ENCODE data around the gene PTPN12. TPM values are rescaled to one million over a fixed set of nuclear protein-coding genes. Genes with fewer than 3 reads are reported as not detected.
"Not testable (repeated sequence)": the region's sequence is repeated elsewhere in the genome, so short reads cannot be mapped to it uniquely, and the experiment has no call there.

The PTPN12 gene
- total RNA-seq, 1 experiment from 2014 or later, result 27.2 TPM

DNA sequence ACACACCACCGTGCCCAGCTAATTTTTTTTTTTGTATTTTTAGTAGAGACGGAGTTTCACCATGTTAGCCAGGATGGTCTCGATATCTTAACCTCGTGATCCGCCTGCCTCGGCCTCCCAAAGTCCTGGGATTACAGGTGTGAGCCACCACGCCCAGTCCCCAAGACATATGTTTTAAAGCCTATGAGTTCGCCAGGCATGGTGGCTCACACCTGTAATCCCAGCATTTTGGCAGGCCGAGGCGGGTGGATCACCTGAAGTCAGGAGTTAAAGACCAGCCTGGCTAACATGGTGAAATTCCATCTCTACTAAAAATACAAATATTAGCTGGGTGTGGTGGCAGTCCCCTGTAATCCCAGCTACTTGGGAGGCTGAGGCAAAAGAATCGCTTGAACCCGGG is 115.7 kb downstream of the PTPN12 start:
- in situ Hi-C loops (cut with HindIII; ENCODE audit: low sequenced_read_pairs); DNase-seq (ENCODE audit: low spot score): not testable (repeated sequence)

DNA sequence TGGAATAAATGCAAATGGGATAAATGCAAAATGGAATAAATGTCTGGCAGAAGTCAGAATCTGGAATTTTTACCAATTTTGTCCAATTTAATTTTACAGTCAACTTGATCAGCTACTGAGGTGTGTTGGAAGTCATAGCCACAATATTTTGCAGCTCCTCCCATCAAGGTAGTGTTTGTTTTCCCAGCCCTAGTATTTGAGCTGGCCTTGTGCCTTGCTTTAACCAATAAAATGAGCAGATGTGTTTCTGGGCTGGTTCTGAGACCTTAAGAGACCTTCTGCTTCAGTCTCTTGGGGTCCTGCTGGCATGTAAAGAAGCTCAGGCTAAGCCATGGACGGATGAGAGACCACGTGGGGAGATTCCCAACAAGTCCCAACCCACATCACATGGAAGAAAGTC is 116.5 kb downstream of the PTPN12 start:
- in situ Hi-C loops (cut with HindIII; ENCODE audit: low sequenced_read_pairs), result no loop called here
- DNase-seq (ENCODE audit: low spot score), result no peak

DNA sequence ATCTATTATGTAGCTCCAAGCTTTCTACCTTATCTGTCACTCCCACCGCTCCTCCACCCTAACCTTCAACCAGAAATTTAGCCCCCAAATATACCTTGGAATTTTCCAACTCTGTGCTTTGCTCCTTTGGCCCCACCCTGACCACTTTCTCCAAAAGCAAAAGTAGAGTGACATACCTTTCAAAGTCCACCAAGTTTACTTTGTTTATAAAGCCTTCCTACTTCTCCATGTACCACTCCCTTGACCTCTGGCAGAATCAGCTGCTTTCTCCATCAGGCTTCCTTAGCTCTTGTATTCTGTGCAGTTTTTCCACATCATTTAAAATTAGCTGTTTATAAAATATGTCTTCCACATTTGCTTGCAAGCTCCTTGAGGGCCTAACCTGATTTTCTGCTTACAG is 118.3 kb downstream of the PTPN12 start:
- DNase-seq (ENCODE audit: low spot score), result no peak
- in situ Hi-C loops (cut with HindIII; ENCODE audit: low sequenced_read_pairs), result no loop called here

DNA sequence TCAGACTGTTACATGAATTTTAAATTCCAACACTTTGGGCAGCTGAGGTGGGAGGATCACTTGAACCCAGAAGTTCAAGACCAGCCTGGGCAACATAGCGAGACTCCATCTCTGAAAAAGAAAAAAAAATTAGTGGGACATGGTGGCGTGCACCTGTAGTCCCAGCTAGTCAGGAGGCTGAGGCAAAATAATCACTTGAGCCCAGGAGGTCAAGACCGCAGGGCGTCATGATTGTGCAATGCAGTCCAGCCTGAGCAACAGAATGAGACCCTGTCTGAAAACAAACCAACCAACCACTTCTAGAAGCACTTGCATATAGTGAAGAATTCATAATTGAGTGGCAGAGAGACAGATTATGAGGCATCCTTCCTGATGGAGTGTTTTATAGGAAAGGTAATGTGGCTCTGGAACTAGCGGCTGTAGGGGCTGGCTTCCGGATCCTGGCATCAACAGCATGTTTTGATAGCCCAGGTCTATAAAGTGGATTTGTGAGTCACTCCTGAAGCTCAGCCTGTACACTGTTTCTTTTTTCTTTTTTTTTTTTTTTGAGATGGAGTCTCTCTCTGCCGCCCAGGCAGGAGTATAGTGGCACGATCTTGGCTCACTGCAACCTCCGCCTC is 118.9 kb downstream of the PTPN12 start:
- no peak for DNase-seq (ENCODE audit: low spot score)
- in situ Hi-C loops (cut with HindIII; ENCODE audit: low sequenced_read_pairs), result no loop called here

DNA sequence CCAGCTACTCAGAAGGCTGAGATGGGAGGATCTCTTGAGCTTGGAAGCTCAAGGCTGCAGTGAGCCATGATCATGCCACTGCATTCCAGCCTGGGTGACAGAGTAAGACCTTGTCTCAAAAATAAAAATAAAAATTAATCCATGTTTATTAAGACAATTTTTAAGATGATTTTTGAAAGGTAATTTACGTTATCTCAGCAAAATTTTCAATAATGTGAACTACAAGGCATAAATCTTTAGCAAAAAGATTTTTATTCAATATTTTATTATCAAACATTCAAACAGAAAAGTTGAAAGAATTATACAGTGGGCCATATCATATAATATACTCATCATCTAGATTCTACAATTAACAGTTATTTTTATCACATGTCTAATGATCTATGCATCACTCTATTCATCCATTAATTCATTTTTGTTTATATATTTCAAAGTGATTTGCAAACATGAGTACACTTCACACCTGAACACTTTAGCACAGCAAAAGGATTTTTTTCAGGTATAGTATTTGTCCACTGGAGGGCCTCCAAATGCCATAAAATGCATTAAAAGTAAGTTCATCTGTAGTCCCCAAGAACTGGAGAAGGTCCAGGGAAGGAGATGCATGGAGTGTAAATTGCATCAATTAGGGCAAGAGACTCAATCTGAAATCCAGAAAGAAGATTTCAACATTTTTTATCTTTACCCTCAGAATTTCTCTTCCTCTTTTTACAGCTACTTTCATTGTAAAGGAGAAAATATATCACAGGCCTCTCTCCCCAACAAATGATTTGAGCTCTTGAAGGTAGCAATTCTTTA is 120.5 kb downstream of the PTPN12 start:
- in situ Hi-C loops (cut with HindIII; ENCODE audit: low sequenced_read_pairs), result no loop called here
- peak; percentile 77 for DNase-seq (ENCODE audit: low spot score)

DNA sequence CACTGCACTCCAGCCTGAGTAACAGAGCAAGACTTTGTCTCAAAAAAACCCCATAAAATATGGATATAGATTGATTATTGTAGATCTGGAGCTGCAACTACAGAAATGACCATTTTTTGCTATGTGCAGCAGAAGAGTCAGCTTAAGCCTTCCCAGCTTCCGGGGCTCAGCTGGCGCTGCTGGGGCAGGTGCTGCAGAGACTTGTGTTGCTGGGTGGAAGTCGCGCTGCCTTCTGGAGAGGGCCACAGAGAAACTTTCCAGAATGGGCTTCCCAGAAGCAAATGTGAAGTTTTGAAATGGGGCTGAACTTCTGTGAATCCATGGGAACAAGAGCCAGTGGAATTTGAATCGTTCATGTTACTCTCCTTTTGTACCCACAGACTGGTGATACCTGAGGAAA is 121.8 kb downstream of the PTPN12 start:
- DNase-seq (ENCODE audit: low spot score), result no peak
- in situ Hi-C loops (cut with HindIII; ENCODE audit: low sequenced_read_pairs), result no loop called here

DNA sequence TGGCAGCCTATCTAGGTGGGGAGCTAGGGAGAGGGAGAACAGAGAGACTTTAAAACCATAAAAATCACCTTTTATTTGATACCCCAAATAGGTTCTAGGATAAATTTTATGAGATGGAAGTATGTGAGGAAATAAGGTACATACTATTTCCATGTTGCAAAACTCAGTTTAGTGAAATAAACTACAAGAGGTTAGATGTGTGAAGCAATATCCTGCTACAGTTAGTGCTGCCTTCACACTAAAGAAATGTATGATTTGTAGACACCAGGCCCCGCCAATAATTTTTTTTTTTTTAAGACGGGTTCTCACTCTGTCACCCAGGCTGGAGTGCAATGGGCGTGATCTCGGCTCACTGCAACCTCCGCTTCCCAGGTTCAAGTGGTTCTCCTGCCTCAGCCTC is 124.7 kb downstream of the PTPN12 start:
- in situ Hi-C loops (cut with HindIII; ENCODE audit: low sequenced_read_pairs), result no loop called here
- no peak for DNase-seq (ENCODE audit: low spot score)

DNA sequence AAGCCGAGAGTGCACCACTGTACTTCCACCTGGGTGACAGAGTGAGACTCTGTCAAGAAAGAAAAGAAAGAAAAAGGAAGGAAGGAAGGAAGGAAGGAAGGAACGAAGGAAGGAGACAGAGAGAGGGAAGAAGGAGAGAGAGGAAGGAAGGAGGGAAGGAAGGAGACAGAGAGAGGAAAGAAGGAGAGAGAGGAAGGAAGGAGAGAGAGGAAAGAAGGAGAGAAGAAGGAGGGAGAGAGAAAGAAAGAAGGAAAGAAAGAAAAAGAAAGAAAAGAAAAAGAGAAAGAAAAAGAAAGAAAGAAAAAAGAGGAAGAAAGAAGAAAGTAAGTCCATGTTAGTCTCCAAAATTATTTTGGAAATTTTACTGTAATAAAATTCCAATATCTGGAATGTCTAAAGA is 125.8 kb downstream of the PTPN12 start:
- DNase-seq (ENCODE audit: low spot score), result no peak
- in situ Hi-C loops (cut with HindIII; ENCODE audit: low sequenced_read_pairs), result no loop called here

DNA sequence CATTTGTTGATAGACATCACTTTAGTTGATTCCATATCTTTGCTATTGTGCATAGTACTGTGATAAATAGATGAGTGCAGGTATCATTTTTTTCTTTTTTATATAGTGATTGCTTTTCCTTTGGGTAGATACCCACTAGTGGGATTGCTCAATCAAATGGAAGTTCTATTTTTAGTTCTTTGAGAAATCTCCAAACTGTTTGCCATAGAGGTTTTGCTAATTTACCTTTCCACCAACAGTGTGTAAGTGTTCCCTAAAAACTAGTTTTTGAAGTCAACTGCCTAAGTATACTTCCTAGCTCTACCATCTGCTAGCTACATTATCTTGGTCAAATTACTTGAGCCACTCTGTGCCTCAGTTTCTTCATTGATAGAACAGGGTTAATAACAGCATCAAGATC is 127.6 kb downstream of the PTPN12 start:
- in situ Hi-C loops (cut with HindIII; ENCODE audit: low sequenced_read_pairs), result no loop called here
- DNase-seq (ENCODE audit: low spot score), result no peak

DNA sequence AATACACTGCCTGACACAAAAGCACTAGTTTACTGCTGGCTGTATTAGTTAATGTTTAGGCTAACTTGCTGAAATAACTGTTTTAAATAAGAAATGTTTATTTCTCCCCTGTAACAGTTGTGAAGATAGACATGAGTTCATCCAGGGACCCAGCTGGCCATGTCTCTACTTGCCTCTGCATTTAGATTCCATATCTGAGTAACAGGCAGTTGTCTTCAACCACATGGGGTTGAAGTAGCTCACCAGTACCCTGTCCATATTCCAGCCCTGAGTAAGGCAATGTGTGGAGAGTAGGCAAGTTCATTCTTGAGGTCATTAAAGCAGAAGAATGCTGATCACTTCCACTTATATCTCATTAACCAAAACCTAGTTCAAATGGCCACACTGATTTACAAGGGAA is 128.1 kb downstream of the PTPN12 start:
- no peak for DNase-seq (ENCODE audit: low spot score)
- in situ Hi-C loops (cut with HindIII; ENCODE audit: low sequenced_read_pairs), result no loop called here

DNA sequence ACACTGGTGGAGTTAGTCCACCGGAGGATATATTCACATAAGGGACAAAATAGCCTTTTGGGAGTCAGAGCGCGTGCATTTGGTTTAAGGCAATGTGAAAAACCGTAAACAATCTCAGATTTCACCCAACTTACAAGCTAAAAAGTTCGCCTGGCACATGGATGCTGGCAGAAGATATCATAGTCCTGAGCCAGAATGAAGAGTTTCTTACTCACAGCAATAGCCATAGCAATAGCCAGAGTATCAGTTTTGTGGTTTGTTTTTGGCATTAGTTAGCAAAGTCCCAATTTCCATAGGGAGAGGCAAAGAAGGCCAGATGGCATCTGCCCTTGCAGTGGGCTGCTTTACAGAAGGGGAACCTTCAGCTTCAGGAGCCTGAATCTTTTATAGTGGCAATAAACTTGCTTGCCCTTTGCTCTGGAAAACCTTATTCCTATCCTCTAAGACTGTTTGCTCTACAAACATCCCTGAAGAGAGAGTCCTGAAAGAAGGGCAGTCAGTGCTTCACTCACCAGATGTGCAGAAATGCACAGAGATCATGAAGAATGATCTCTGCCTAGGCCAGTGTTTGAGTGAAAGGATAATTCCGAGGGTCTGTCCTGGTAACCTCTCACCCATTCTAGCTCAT is 130.5 kb downstream of the PTPN12 start:
- DNase-seq (ENCODE audit: low spot score), result no peak
- in situ Hi-C loops (cut with HindIII; ENCODE audit: low sequenced_read_pairs), result no loop called here

DNA sequence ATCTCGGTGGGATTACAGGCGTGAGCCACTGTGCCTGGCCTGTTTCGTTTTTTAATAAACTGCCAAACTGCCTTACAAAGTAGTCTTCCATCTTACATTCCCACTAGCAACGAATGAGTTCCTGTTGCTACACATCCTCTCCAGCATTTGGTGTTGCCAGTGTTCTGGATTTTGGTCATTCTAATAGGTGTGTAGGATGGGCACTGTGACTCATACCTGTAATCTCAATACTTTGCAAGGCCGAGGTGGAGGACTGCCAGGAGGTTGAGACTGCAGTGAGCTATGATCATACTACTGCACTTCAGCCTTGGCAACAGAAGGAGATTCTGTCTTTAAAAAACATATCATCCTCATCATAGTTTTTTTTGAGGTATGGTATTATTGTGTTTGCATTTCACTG is 137.8 kb downstream of the PTPN12 start:
- no peak for DNase-seq (ENCODE audit: low spot score)
- in situ Hi-C loops (cut with HindIII; ENCODE audit: low sequenced_read_pairs), result no loop called here

DNA sequence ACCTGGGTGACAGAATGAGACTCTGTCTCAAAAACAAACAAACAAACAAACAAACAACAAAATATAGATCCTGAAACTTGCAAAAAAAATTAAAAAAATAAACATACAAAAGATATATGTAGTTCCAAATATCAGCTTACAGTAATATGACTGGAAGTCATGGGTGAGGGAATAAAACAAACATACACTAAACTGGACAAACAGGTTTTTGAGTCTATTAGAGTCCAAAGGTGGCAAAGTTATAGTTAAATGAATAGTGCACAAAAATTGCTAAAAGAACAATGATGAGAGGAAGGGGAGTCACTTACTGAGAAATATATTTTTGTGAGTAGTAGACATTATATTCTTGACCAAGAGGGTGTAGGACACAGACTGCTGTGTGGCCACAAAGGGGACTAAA is 142.5 kb downstream of the PTPN12 start:
- no peak for DNase-seq (ENCODE audit: low spot score)
- in situ Hi-C loops (cut with HindIII; ENCODE audit: low sequenced_read_pairs), result no loop called here

DNA sequence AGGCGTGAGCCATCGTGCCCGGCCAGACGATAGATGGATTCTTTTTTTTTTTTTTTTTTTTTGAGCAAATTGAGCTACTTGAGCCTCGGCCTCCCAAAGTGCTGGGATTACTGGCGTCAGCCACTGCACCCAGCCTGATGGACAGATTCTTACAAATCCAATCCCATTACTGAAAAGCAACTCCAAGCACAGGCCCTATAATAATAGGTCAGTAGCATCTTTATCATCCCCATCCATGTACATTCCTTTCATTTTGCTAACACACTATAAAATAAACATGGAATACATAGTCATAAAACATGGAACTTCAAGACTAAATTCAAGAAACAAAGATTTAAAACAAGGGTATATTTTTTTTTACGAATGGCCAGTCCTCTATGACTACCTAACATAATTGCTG is 143.2 kb downstream of the PTPN12 start:
- DNase-seq (ENCODE audit: low spot score), result no peak
- in situ Hi-C loops (cut with HindIII; ENCODE audit: low sequenced_read_pairs), result no loop called here

DNA sequence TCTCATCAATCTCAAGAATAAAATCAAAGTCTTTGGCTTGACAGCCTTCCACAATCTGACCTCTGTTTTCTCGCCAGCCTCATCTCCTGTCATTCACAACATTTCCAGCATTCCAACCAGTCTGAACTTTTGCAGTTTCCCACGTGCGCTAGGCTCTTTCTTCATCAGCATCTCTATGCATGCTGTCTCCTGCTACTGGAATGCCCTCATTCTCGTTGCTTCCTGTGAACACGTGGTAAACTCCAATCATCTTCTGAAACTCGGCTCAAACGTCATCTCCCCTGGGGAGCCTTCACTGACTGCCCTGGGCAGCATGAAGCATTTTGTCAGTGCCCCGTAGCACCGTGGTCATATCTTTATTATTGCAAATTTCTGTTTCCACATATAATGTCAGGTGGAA is 146.9 kb downstream of the PTPN12 start:
- in situ Hi-C loops (cut with HindIII; ENCODE audit: low sequenced_read_pairs), result no loop called here
- DNase-seq (ENCODE audit: low spot score), result peak; percentile 62

DNA sequence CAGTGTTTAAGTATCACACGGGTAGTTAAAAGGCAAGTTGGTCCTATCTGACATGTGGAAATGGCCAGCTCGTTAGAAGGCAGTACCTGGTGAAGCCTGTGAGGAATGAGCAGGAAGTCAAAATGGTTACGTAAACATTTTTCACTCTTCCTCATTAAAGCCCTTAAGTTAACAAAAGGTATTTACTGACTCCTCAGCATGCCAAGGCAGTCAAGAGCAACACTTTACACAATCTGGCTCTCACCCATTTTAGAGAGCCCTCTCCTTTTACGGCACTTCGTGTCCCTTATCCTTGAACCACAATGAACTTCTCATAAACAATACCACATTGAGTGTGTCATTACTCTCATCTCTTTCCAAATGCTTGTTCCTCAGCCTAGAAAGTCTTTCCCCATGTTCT is 148.1 kb downstream of the PTPN12 start:
- DNase-seq (ENCODE audit: low spot score), result no peak
- in situ Hi-C loops (cut with HindIII; ENCODE audit: low sequenced_read_pairs), result no loop called here

DNA sequence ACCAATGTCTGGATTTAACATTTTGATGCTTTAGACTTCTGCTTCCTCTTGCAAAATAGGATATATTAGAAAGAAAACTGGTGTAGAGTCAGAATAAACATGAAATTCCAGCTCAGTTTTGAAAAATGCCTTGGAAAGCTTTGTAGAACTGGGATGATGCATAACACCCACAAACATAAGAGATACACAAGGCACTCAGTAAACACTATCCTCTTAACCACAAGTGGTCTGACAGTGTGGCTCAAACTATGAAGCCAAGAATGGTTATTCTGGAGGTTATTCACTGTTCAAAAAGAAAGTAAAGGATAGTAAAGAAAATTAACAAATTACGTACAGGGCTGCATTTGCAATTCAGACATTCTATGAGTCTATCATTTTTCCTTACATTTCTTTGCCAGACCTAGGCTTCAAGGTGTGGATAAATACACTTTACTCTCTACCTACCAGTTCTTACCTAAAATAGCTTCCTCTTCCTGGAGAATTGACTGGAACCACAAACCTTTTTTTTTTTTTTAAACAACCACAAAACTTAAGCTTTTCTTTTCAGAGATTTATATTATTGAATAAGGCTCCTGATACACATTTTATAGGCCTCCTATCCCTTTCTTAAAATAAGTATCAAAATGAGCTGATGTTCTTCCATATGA is 150.1 kb downstream of the PTPN12 start:
- in situ Hi-C loops (cut with HindIII; ENCODE audit: low sequenced_read_pairs), result no loop called here
- DNase-seq (ENCODE audit: low spot score), result no peak

DNA sequence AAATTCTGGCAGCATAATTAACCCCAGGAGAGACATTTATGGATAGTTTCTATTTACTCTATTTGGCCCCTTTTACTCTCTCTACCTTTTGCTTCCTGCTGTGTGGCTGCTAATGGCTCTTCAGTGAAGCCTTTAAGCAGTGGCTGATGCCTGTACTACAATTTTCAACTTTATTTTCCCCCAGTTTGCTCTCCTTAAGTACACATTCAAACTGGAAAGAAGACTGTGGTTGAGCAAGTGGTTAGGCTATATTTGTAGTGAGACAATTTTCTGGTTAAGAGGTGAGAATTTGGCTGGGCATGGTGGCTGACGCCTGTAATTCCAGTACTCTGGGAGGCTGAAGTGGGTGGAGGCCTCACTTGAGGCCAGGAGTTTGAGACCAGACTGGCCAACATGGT is 150.7 kb downstream of the PTPN12 start:
- in situ Hi-C loops (cut with HindIII; ENCODE audit: low sequenced_read_pairs), result no loop called here
- DNase-seq (ENCODE audit: low spot score), result no peak
